Astrocyte (in vitro differentiated cells and primary cell): Measurements from ENCODE around the gene DYNC1LI1.

Experiments
- CTCF ChIP-seq: IDR thresholded peaks from 2 replicates; pipeline ENCODE4 v1.5.1; 2011; ENCODE audit warnings: low read depth, mild to moderate bottlenecking, inconsistent platforms, low read length, moderate library complexity; ENCODE audit not compliant: insufficient read depth
- EZH2 ChIP-seq: IDR thresholded peaks from 2 replicates; pipeline ENCODE4 v1.6.1; 2012; ENCODE audit warnings: mild to moderate bottlenecking, low read length, inconsistent platforms; ENCODE audit not compliant: insufficient read depth

DNA sequence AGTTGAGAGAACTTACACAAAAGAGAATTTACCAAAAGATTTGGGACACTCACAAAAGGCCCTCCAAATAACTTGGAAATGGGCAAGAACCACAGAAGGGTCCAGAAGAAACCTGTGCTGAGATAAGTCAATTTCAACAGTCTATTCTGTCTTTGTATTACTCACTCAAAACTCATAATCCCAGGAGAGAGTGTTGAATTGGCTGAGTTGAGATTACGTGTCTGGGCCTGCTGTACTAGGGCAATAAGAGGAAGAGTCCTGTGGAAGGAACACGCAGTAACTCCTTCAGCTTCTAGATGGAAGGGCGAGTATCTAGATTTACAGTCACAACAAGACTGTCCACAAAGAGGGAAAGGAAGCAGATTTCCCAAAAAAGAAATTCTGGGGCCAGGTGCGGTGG lies 42.5 kb upstream of the DYNC1LI1 start:
- TF ChIP-seq CTCF (no peak), EZH2 (no peak)
